ENCODE results near the gene WASHC3.
"Not testable (repeated sequence)": the region's sequence is repeated elsewhere in the genome, so short reads cannot be mapped to it uniquely, and the experiment has no call there.

WASHC3 gene, protein sequence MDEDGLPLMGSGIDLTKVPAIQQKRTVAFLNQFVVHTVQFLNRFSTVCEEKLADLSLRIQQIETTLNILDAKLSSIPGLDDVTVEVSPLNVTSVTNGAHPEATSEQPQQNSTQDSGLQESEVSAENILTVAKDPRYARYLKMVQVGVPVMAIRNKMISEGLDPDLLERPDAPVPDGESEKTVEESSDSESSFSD

DNA sequence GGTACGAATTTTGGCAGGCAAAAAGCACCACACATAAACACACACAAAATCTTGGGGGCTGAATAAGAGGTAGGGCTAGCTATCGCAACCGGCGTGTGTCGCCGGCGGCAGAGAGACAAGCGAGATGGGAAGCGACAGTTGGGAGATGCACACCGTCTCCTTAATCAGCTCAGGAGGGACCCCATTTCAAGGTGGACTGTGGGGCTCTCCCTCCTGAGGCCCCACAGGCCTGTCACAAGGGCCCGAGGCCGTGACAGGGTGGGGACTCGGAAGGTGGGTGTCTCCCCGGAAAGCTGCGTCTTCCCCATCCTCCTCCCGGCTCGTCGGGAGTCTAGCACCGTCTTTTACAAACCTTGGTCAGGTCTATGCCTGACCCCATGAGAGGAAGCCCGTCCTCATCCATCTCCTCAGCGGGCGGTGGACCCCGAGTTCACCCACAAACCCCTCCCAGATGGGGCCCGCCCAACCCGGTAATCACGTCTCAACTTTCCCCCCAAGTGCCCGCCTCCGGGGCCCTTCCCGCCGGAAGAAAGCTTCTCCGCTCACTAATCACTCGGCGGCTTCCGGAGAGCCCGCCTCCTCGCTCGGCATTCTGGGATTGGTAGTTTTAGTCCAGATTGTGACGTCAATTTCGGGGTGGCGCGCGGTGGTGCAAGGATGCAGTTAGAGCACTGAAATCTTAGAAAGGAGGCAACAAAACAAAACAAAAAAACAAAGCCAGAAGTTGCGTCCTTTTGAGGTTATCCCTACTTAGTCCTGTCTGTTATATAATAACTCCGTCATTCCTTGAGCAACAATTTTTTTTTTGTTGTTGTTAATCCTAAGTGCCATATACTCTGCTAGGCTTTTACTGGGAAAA lies at the start of gene WASHC3:
Gene WASHC3 (minus strand): TSS at position 432 of the 859 bp plus-strand sequence. CDS start 29 bp downstream, at position 403.
- DNase-seq, result peak; percentile 96

DNA sequence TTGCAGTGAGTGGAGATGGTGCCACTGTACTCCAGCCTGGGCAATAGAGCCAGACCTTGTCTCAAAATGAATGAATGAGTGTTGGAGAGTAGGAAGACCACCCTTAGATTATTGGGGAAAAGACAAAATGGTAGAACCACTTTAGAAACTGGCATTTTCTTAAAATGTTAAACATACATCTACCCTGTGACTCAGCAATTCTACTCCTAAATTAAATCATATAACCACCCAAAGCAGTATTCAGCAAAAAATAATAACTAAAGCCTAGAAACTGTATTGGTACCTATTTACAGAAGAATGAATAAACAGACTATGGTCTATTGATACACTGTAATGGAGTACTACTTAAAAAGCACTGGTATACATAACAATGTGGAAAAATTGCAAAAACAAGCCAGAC lies 49.0 kb upstream of the WASHC3 start:
- no peak for DNase-seq

DNA sequence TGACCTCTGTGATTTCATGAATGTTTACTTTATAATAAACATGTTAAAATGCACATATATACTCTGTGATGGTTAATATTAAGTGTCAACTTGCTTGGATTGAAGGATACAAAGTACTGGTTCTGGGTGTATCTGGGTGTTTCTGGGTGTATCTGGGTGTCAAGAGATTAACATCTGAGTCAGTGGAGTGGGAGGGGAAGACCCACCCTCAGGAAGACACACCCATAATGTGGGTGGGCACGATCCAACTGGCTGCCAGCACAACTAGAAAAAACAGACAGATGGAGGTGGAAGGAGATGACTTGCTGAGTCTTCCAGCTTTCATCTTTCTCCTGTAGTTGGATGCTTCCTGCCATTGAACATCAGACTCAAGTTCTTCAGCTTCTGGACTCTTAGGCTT lies 46.2 kb upstream of the WASHC3 start:
- DNase-seq, result no peak

DNA sequence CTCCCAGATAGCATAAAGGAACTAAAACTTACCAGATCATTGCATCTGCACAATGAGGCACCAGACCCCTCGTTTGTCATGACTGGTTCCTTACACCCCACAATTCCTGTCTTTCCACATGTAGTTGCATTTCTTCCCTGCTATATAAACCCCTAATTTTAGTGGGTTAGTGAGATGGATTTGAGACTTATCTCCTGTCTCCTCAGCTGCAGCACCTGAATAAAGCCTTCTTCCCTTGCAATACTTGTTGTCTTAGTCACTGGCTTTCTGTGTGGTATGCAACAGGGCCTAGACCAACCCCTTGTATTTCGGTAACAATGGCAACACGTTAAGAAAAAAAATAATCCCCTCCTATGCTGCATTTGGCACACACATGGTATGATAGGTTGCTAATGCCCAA lies 45.1 kb upstream of the WASHC3 start:
- DNase-seq, result no peak

DNA sequence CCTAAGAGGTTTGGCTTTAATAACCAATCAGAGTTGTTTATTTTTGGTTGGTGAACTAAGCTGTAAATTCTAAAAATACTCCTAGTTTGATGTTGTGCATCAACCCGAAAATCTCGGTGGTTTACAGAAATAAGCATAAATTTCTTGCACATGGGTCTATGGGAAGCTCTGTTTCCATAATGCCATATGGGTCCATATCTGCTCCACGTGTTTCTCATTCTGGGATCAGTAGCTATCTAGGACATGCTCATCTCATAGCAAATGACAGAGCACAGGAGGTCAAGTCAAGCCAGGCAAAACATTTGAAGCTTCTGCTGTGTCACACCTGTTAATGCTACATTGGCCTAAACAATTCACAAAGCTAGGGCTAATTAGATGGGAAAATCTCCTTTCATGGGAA lies 35.1 kb upstream of the WASHC3 start:
- DNase-seq, result no peak

DNA sequence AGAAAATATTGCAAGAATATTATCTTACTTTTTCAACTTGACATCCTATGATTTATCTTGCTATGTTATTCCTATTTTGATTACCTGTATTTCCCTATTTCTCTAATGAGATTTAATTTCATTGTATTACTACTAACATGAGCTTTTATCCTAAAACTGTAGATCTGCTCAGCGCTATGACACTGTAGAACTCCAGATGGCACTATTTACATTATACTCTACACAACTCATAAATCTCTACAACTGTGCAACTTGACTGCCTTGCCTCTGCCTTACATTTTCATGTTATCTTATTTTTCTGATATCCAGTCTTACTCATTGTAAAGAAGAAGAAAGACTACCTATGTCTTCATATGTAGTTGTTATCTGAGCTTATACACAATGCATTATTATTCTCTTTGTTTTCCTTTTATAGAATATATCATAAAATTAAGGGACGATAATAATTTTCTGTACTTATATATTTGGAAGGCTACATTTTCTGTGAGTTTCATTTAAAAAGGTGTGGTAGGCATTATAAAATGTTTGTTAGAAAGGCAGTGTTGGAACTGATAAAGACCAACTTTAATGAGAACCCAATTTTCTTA lies 34.0 kb upstream of the WASHC3 start:
- no peak for DNase-seq

DNA sequence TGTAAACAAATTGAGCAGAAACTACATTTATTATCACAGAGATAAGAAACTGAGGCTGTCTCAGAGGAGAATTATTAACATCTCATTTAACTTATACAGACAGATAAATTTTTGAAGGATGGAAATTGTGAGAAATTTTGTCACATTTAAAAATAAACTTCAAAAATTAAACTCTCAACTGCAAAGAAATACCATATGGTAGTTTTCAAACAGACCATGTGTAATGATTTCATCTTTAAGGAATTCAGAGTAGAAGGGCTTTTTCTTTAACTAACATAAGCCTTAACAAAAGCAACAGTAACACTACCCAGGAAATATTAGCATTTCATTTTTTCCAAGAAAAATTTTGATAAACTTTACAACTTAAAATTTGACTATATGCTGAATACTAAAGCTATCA lies 31.5 kb upstream of the WASHC3 start:
- DNase-seq, result no peak

DNA sequence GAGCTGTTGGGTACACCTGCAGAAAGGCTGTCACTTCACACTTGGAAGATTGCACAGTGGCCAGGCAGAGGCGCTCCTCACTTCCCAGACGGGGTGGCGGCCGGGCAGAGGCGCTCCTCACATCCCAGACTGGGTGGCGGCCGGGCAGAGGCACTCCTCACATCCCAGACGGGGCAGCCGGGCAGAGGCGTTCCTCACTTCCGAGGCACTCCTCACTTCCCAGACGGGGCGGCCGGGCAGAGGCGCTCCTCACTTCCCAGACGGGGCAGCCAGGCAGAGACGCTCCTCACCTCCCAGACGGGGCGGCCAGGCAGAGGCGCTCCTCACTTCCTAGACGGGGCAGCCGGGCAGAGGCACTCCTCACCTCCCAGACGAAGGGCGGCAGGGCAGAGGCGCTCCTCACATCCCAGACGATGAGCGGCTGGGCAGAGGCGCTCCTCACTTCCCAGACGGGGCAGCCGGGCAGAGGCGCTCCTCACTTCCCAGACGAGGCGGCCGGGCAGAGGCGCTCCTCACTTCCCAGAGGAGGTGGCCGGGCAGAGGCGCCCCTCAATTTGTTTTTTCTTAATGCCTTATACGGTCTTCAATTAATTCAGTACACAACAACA lies 27.5 kb upstream of the WASHC3 start:
- not testable (repeated sequence) for DNase-seq

DNA sequence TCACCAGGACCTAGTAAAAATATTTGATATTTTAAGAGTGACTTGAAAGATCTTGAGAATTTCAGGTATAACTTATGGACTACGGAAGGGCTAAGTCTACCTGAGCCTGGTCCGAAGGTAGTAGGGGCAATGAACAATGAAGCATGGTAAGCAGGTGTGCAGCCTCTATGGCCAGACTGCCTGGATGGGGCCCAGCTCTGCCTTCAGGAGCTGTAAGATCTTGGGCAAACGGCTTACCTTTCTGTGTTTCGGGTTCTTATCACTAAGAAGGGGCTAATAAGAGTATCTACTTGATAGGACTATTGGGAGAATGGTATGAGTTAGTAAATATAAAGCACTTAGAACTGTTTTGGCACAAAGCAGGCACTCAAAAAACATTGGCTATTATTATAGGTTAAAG lies 19.1 kb upstream of the WASHC3 start:
- no peak for DNase-seq

DNA sequence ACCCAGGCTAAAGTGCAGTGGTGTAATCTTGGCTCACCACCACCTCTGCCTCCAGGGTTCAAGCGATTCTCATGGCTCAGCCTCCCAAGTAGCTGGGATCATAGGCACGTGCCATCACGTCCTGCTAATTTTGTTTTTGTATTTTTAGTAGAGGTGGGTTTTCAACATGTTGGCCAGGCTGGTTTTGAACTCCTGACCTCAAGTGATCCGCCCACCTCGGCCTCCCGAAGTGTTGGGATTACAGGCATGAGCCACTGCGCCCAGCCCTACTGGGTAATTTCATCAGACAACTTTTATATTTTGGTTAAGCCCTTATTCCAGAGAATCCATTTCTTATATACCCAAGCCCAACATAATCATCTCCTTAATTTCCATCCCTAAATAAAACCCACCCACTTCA lies 10.3 kb upstream of the WASHC3 start:
- not testable (repeated sequence) for DNase-seq

DNA sequence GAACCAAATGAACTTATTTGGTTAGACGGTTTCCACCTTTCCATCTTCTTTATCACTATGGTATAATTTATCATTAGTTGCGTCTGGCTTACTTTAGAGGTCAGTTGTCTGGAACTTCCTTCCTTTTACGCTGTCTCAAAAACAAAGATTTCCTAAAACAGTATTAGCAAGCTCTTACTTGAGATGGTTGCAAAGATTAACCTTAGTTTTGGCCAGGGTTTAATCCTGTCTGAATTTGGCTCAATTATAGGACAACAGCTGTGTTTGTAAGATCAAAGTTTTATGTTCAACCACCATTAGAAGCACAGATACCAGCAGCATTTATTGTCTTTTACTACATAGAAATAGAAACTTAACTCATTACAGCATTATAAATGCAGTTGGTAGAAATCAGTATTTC lies 7.9 kb upstream of the WASHC3 start:
- no peak for DNase-seq

DNA sequence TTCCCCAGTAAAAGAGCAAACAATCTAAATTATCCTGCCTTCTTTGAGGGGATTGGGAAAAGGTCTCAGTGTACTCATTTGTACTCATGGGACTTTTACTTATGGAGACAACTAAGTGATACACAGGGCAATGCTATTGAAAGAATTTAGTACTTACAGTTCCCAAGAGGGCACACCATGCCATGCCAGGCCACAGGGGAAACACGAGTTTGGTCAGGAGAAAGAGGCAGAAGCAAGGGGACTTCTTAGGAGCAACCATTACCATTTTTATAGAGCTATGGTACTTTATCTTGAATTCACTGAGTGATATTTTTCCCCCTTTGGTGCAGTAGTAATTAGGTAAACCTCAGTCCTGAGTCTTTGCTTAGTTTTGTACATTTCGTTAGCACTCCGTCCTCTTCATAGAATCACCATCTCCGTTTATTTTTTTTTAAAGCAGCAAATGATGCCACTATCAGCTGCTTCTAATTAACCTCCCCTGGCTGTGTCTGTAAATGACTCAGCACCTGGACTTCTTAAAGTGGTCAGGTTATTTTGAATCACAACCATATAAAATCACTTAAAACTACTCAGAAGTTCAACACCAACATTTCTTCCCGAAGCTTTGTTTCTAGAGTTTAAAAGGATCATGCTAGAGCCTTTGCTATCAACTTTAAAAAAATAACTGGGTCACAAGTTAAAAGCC lies 5.9 kb upstream of the WASHC3 start:
- DNase-seq, result no peak

DNA sequence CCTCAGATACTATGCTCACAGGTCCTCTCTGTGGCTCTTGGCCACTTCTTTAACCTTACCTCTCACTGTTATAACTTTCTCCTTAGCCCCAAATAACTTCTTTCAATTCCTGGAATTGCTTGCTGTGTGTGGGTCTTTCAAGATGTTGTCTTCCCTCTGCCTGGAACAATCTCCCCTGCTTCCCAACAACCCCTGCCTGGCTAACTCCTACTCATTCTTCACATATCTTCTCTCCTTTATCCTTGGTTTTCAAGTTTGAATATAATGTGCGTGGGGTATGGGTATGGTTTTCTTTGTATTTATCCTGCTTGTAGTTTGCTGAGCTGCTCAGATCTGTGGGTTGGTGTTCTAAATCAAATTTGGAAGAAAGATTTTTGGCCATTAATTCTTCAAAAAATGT lies 2.7 kb upstream of the WASHC3 start:
- no peak for DNase-seq

DNA sequence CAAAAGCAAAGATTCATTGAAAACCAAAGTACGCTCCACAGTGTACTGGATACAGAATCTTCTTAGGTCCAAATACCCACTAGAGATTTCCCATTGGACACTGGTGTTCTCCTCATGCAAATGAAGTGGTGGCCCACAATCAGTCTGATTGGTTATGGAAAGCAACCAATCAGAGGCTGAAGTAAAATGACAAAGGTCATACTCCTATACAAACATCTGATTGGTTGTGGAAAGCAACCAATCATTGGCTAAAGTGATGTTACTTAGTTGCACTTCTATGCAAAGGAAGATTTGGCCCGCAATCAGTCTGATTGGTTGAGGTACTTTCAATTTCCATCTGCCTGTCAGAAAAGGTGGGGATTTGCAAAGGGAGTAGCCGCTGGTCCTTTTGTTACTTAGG lies 1.3 kb upstream of the WASHC3 start:
- no peak for DNase-seq

DNA sequence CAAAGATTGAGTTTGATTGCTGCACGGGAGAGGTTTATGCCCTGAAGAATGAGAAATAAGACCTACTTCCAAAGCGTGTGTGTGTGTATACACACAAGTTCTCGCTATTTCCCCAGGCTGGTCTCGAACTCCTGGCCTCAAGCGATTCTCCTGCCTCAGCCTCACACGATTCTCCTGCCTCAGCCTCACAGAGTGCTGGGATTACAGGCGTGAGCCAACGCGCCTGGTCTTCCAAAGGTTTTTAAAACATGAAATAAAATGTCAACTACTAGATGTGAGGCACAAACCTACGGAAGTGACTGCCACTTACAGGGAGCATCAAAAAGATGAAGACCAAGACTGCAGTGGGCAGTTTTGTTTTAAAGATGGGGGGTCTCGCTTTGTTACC lies 622 bp upstream of the WASHC3 start:
- DNase-seq, result peak; percentile 3

DNA sequence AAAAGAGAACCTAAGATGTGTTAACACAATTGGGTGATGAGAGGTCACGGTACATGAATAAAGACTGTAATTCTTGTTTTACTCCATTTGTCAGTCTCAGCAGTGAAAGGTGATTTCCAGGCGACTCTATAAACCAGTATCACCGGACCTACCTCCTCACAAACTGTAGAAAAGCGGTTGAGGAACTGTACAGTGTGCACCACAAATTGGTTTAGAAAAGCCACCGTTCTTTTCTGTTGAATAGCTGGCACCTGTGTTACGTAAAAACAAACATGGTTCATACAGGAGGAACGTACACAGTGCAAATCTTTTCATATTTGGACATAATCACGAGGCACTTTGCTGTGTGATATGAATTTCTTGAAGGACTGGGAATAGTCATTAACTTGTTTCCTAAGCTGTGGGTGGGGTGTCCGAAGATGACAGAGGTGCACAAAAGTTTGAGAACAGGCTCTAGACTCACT lies 663 bp downstream of the WASHC3 start:
- no peak for DNase-seq

DNA sequence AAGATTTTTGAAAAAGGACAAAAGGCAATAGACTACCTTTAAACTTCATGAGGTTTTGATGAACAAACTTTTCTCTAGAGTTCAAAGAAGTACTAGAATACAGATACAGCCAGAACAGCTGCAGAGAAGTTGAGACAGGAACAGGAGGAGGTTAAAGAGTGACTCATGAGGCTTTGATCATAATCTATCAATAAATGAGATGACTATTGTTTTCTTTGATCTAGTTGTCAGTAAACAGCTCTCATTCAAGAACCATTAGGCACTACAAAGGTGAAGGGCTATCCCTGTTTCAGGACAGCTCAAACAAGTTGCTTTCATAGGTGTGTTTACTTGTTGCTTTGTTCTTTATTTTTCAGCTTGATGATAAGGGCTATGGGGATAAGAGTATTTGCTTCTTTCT lies 2.4 kb downstream of the WASHC3 start:
- peak; percentile 7 for DNase-seq

DNA sequence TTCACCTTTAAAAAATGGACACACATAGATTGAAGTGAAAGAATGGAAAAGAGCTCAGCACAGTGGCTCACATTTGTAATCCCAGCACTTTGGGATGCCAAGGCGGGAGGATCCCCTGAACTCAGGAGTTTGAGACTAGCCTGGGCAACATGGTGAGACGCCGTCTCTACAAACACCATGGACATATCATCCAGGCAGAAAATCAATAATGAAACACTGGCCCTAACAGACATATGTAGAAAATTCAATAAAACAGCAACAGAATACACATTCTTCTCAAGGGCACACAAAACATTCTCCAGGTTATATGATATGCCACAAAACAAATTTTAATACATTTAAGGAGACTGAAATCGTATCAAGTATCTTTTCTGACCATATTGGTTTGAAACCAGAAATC lies 7.4 kb downstream of the WASHC3 start:
- DNase-seq, result no peak

DNA sequence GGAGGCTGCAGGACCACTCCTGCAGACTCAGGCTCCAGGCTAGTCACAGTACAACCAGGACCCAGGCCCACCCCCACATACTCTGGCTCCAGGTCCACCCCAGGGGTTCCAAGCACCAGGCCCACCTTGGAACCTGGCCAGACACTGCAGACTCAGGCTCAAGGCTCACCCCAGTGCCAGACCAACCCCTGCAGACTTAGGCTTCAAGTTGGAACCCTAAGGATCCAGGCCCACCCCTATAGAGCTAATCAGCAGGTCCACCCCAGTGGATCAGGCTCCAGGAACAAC lies 8.8 kb downstream of the WASHC3 start:
- DNase-seq, result no peak

DNA sequence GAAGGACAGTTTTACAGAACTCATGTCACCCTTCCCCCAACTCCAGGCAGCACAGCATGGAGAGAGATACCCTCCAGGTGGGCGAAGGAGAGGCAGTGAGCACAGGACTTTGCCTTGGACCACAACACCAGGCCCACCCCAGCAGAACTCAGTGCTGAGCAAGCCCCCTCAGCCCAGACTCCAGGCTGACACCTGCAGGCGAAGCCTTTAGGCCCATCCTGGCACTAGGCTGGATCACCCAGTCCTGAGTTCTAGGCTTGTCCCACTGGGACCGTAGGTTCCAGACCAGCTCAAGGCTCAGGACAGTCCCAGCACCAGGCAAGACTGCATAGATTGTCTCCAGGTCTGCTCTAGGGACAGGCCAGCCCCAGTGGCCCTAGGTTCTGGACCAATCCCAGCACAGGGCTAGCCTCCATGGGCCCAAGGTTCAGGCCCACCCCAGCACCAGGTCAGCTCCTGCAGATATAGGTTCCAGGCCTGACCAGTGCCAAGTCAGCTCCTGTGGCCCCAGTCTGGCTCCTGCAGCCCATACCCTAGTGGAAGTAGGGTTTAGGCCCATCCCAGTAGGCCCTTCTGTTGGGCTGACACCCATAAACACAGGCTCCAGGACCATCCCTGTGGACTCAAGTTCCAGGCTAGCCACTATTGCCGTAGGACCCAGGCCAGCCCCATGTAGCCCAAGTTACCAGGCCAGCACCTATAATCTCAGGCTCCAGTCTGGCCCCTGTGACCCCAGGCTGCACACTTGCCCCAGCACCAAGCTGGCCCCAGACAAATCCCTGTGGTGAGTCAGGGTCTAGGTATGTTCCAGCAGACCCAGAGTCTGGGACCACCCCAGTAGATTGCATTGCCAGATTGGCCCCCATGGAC lies 9.4 kb downstream of the WASHC3 start:
- DNase-seq, result no peak

DNA sequence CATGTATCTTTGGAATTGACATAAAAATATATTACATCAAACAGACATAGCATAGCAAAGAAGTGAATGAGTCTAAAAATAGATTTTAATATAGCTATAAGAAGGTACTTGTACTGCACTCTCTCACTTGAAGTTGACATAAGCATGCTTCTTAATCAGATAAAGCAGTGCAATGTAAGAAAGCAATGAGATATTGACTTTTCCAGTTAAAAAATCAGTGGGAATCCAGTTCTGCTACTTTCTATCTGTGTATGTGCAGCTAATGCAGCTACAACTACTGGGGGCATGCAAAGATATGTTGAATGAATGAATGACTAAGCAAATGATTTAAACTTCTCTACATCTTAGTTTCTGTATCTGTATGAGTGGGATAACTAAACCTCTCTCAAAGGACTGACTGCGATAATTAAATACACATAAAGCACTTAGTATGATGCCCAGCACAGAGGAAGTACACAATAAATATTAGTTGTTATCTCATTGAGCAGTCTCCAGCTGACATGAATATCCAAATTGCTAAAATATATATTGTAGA lies 10.3 kb downstream of the WASHC3 start:
- DNase-seq, result no peak

Measured in CD4-positive, alpha-beta T cell treated with Interleukin-6 for 4 hours (primary cell).